ENCODE data around the gene CARS1.

DNA sequence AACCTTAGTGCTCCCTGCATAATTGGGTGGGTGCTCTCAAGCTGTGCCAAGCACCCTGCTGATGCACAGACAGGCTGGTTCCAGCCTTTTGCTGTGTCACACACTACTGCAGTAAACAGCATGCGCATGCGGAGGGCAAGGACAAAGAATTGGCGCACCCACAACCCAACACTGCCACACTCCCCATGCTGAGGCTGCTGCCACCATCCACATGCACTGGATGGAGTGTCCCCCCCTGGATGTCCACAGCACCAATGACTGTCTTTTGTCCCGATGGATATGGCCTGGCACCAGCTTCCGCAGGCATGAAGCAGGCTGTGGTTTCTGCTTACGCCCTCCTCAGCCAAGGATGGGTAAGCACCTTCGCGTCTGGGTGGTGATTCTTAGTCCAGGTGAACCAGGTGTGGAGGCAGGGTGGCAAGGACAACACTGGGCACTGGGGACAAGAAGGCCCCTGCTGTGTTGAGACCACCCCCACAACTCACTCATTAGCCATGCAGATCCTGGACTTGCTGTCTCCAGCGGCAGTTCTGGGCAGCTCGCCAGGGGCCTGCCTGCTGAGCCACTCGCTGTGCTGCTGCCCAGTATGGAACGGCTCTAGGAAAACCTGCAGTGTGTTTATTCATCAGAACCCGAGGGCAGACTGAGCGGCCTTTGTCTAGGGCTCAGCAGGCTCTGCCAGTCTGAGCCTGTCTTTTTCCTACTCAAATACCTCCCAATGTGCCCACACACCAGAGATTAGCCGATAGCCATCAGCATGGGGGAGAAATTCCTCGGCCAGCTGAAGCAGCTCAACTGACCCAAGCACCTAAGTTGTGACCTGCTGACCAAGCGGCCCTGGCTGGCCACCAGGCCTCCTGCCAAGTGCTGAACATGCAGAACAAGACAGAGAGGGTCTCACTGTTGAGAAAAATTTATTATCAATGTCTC is 56.9 kb downstream of the CARS1 start:
- TF ChIP-seq, protein P1, sequence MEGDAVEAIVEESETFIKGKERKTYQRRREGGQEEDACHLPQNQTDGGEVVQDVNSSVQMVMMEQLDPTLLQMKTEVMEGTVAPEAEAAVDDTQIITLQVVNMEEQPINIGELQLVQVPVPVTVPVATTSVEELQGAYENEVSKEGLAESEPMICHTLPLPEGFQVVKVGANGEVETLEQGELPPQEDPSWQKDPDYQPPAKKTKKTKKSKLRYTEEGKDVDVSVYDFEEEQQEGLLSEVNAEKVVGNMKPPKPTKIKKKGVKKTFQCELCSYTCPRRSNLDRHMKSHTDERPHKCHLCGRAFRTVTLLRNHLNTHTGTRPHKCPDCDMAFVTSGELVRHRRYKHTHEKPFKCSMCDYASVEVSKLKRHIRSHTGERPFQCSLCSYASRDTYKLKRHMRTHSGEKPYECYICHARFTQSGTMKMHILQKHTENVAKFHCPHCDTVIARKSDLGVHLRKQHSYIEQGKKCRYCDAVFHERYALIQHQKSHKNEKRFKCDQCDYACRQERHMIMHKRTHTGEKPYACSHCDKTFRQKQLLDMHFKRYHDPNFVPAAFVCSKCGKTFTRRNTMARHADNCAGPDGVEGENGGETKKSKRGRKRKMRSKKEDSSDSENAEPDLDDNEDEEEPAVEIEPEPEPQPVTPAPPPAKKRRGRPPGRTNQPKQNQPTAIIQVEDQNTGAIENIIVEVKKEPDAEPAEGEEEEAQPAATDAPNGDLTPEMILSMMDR (IDR thresholded peaks at IDR 0.05), result no peak
- no peak for TF ChIP-seq POLR2A (IDR thresholded peaks at IDR 0.05)
- TF ChIP-seq POLR2AphosphoS5 (IDR thresholded peaks at IDR 0.05), result no peak

All from transverse colon (tissue), 4 donors.